DMS153 treated with DMSO at 0.1 percent for 48 hours (cell line): Measurements from ENCODE around the gene GPR142.

ENCODE experiments used
- DNase-seq: peaks from one replicate; lab custom pipeline; 2025; ENCODE audit not compliant: unreplicated experiment; lab: John Stamatoyannopoulos, UW

The GPR142 gene, protein sequence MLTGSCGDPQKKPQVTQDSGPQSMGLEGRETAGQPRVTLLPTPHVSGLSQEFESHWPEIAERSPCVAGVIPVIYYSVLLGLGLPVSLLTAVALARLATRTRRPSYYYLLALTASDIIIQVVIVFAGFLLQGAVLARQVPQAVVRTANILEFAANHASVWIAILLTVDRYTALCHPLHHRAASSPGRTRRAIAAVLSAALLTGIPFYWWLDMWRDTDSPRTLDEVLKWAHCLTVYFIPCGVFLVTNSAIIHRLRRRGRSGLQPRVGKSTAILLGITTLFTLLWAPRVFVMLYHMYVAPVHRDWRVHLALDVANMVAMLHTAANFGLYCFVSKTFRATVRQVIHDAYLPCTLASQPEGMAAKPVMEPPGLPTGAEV

DNA sequence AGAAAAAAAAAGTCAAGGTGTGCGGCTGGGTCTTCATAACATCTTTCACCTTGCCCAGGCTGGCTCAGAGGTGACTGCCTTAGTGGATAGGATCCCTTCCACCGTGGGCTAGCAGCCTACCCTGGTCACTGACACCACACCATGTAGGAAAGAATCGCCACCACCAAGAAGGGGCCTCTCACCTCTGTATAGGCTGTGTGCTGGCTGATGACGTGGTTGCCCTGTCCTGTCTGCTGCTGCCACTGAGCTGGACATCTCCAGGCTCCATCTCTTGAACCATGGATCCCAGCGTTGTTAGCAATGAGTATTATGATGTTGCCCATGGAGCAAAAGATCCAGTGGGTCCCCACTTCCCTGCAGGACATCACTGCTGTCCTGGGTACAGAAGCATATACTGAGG is at the start of gene GPR142:
Gene GPR142 (plus strand): TSS at position 301 of the 400 bp plus-strand sequence. CDS start 2,035 bp downstream, outside the sequence.
- DNase-seq = no peak

DNA sequence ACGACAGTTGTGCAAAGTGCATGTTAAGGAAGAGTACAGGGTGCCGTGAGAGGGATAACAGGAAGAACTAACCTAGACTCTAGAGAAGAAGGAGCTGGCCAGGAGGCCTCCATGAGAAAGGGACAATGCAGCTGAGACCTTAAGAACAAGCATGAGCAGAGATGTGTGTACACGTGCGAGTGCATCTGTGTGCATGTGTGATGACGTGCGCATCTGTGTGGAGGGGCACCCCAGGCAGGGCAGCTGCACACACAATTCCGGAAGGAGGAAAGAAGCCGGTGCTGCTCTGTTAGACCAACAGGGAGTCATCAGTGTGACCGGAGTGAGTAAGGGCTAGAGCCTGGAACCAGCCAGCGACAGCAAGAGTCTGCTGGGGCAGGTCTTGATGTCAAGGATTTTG is 48.9 kb upstream of the GPR142 start:
- DNase-seq = no peak

DNA sequence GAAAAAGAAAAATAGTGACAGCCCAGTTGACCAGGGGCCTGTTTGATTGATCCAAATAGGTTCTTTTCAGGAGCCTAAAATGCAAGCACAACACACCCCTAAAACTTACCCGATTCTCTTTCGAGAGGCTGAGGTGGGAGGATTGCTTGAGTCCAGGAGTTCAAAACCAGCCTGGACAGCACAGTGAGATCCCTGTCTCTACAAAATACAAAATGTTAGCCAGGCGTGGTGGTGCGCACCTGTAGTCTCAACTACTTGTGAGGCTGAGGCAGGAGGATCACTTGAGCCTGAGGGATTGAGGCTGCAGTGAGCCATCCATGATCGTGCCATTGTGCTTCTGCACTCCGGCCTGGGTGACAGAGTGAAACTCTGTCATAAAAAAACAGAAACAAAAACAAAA is 42.8 kb upstream of the GPR142 start:
- no peak for DNase-seq

- DNase-seq = no peak
These were observed 41.9 kb upstream of the GPR142 start for GRCh38 chr17:74325376-74325742.

- DNase-seq = peak; percentile 39
These were observed 41.4 kb upstream of the GPR142 start, which contains the start of gene KIF19 for GRCh38 chr17:74325743-74326379. KIF19 (plus strand) TSS chr17:74326226; CDS start chr17:74326350, 124 bp downstream.

GRCh38 chr17:74326506-74326905 is 40.8 kb upstream of the GPR142 start:
- DNase-seq = no peak

GRCh38 chr17:74328487-74328886 is 38.8 kb upstream of the GPR142 start:
- no peak for DNase-seq

- no peak for DNase-seq
These were observed 37.9 kb upstream of the GPR142 start for GRCh38 chr17:74329378-74329777.

- no peak for DNase-seq
These were observed 36.9 kb upstream of the GPR142 start for GRCh38 chr17:74330446-74330845.

GRCh38 chr17:74332017-74332650 is 35.2 kb upstream of the GPR142 start:
- peak; percentile 20 for DNase-seq

- DNase-seq = peak; percentile 91
These were observed 34.5 kb upstream of the GPR142 start for GRCh38 chr17:74332763-74333283.

DNA sequence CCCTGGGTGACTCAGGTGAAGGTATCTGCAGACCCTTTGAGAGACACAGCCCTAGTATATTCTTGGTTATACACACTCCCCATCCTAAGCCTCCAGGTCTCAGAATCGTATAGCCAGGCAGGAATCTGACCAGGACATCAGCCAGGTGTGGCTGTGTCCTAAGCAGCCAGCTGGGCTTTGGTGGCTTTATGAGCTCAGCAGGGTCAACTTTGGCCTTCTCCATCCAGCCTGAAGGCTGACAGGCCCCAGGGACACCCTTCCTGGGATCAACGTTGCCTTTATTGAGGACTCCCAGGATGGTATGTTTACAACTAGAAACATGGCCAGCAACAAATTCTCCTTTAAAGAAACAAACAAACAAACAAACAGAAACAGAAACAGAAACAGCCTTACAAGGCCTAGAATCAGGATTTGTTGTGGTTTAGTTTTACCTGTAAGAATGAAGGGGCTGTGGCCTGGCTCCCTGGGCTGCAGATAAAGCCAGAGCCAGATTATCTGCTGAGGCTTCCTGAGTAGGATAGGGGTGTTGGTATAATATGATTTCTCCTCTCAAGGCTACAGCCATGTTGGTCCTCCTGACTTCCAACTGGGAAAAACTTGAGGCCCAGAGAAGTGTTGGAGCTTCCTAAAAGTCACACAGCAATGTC is 32.8 kb upstream of the GPR142 start:
- DNase-seq = no peak

DNA sequence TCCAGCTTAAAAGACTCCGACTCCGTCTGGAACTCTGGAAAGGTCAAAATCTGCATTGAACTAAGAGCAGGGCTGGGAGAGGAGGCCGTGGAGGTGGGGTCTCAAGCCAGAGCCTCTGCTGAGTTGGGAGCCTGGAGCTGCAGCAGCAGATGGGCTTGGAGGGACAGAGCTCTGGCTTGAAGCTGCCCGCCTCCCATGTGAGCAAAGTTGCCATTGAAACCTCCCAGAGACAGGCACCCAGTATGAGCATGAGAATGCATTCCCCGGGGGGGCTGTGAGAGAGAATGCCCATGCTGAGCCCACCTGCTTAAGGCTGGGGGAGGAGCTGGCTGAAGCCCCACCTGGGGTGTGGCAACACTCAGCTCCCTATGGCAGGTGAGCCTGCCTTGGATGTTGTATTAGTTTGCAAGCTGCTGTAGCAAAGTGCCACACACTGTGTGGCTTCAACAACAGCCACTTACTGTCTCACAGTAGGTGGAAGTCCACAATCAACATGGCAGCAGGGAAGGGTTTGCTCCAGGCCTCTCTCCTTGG is 31.7 kb upstream of the GPR142 start:
- no peak for DNase-seq

DNA sequence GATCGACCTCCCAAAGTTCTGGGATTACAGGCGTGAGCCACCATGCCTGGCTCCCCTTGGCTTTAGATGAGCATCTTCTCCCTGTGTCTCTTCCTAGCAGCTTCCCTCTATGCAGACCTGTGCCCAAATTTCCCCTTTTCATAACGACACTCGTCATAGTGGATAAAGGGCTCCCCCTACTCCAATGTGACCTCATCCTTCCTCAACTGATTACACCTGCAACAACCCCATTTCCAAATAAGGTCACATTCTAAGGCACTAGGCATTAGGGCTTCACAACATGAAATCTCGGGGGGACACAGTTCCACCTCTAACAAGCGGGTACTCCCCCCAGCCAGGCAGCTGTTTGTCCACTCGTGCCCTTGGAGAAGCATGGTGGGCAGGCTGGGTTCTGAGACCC is 31.0 kb upstream of the GPR142 start:
- DNase-seq = no peak

DNA sequence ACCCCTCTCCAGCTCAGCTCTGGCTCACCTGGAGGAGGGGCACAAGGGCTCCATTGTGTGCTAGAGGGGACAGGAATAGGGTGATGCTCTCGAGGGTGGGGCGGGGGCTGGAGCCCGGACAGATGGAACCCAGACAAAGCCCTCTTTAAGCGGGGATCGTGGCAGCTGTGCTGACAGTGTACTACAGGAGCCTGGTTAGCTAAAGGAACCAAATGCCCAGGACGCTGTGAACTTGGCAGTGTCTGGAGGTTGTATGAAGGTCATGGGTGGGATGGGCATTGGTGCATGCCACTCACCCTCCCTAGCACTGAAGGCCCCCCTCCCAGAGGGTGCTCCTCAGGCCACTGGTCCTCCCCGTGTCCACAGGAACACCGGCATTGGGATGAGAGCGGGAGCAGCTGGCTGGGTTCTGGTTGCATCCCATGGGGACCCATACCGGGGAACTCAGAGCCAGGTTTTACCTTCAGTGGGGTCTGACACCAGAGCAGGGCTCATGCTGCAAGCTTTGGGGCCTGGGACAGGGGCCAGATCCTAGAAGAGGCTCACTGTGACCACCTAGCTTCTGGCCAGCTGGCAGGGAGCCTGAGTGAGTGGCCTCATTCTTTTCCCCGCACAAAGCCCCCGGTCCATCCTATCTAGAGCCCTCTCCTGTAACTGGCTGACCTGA is 29.3 kb upstream of the GPR142 start:
- no peak for DNase-seq

GRCh38 chr17:74339537-74340195 is 27.6 kb upstream of the GPR142 start:
- peak; percentile 6 for DNase-seq

GRCh38 chr17:74340470-74341023 is 26.8 kb upstream of the GPR142 start:
- no peak for DNase-seq

DNA sequence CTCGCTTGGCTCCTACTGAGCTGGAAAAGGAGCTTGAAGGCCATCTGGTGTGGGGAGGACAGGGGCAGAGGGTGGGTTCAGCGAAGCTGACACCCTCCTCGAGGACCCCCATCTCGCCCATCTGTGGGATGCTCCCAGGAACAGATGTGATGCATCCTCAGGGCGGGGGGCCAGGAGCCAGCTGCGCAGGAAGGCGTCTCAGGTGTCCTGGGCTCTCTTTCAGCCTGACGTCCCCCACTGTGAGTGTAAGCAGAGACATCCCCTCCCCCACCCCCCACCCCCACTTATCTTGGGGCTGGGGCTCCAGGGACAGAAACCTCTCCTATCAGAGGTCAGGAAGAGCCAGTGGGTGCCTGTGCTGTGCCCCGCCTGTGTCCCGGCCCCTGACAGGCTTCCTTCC is 25.1 kb upstream of the GPR142 start:
- no peak for DNase-seq

- DNase-seq = no peak
These were observed 24.2 kb upstream of the GPR142 start for GRCh38 chr17:74343121-74343520.
